IMR-90 (cell line): ENCODE measurements around the gene TPP1. TPM values are rescaled to one million over a fixed set of nuclear protein-coding genes. Genes with fewer than 3 reads are reported as not detected.

ENCODE experiments used
- ATAC-seq: fragments of 200-7000 bp; cut with Tn5 transposase; 2 replicates; pipeline ENCODE4 v1.9.1; 2020; ENCODE audit warnings: low read depth, mild to moderate bottlenecking, moderate library complexity
- BruUV-seq: library from RNA; stranded (reverse); fragments of 400-500 nt; replicated peaks from 2 replicates; lab custom pipeline; 2021; lab: Mats Ljungman, UMichigan
- CTCF ChIA-PET: fragments of 300-600 bp; formaldehyde crosslinking; extraction: SDS; loops from one replicate; lab custom pipeline; 2021; ENCODE audit warnings: antibody characterized with exemption; lab: Yijun Ruan, JAX
- POLR2A ChIA-PET: fragments of 300-600 bp; sonication (Branson Sonifier 250); formaldehyde crosslinking; loops from one replicate; lab custom pipeline; 2022; ENCODE audit warnings: antibody characterized with exemption; ENCODE audit not compliant: unreplicated experiment; lab: Charles Lee
- DNase-seq: peaks from one replicate; pipeline ENCODE4 v3.0.0; 2013
- H2AFZ ChIP-seq: replicated peaks from 2 replicates; pipeline ENCODE3; 2013; ENCODE audit warnings: low read length, mild to moderate bottlenecking; ENCODE audit not compliant: poor library complexity
- H2AK5ac ChIP-seq: 2 replicates; pipeline ENCODE4 v1.6.1; 2013; ENCODE audit warnings: low read depth, low read length, inconsistent platforms
- H2AK9ac ChIP-seq: replicated peaks from 2 replicates; pipeline ENCODE3; 2013; ENCODE audit warnings: mild to moderate bottlenecking, low read depth, low read length, moderate library complexity; ENCODE audit not compliant: poor library complexity
- H2BK120ac ChIP-seq: 2 replicates; pipeline ENCODE4 v1.6.1; 2013; ENCODE audit warnings: low read depth, low read length, inconsistent platforms
- H2BK15ac ChIP-seq: 3 replicates; pipeline ENCODE4 v1.6.1; 2013; ENCODE audit warnings: low read depth, low read length, inconsistent platforms
- H2BK20ac ChIP-seq: 2 replicates; pipeline ENCODE4 v1.6.1; 2013; ENCODE audit warnings: low read depth, mild to moderate bottlenecking, inconsistent platforms, low read length, moderate library complexity
- H2BK5ac ChIP-seq: 2 replicates; pipeline ENCODE4 v1.6.1; 2013; ENCODE audit warnings: mild to moderate bottlenecking, low read depth, low read length, inconsistent platforms; ENCODE audit not compliant: poor library complexity, severe bottlenecking
- H3K14ac ChIP-seq: replicated peaks from 2 replicates; pipeline ENCODE4 v1.6.1; 2013; ENCODE audit warnings: low read depth, low read length, inconsistent platforms
- H3K18ac ChIP-seq: 2 replicates; pipeline ENCODE4 v1.6.1; 2013; ENCODE audit warnings: low read depth, low read length, control low read depth
- H3K23ac ChIP-seq: 2 replicates; pipeline ENCODE4 v1.6.1; 2013; ENCODE audit warnings: low read depth, low read length, inconsistent platforms
- H3K27ac ChIP-seq: 2 replicates; pipeline ENCODE4 v1.5.1; 2013; ENCODE audit warnings: mild to moderate bottlenecking, control low read depth, low read length; ENCODE audit not compliant: insufficient read depth
- H3K27me3 ChIP-seq: 2 replicates; pipeline ENCODE4 v1.6.1; 2013; ENCODE audit warnings: low read length; ENCODE audit not compliant: control insufficient read depth, insufficient read depth
- H3K36me3 ChIP-seq: 2 replicates; pipeline ENCODE4 v1.6.1; 2013; ENCODE audit warnings: low read length, mixed read lengths; ENCODE audit not compliant: control insufficient read depth, insufficient read depth
- H3K4ac ChIP-seq: 2 replicates; pipeline ENCODE4 v1.6.1; 2013; ENCODE audit warnings: low read depth, low read length, inconsistent platforms
- H3K4me1 ChIP-seq: 2 replicates; pipeline ENCODE4 v1.6.1; 2013; ENCODE audit warnings: low read length, mixed read lengths; ENCODE audit not compliant: control insufficient read depth, insufficient read depth
- H3K4me2 ChIP-seq: 2 replicates; pipeline ENCODE4 v1.6.1; 2013; ENCODE audit warnings: low read depth, mild to moderate bottlenecking, control low read depth, low read length, moderate library complexity
- H3K4me3 ChIP-seq: 2 replicates; pipeline ENCODE4 v1.5.1; 2013; ENCODE audit warnings: low read depth, mild to moderate bottlenecking, control low read depth, low read length, moderate library complexity; ENCODE audit not compliant: insufficient read depth
- H3K56ac ChIP-seq: 2 replicates; pipeline ENCODE4 v1.6.1; 2013; ENCODE audit warnings: low read length, inconsistent platforms; ENCODE audit not compliant: insufficient read depth; ENCODE audit errors: extremely low read depth
- H3K79me1 ChIP-seq, 2 experiments: 2 replicates each; pipeline ENCODE4 v1.6.1; 2013; ENCODE audit warnings: low read length in 2 of 2, inconsistent platforms in 1 of 2, low read depth in 1 of 2
- H3K9ac ChIP-seq: 2 replicates; pipeline ENCODE4 v1.6.1; 2013; ENCODE audit warnings: low read depth, low read length, control low read depth
- H3K9me1 ChIP-seq: 2 replicates; pipeline ENCODE4 v1.6.1; 2013; ENCODE audit warnings: low read length, inconsistent platforms; ENCODE audit not compliant: insufficient read depth
- H3K9me3 ChIP-seq: 2 replicates; pipeline ENCODE4 v1.6.1; 2013; ENCODE audit warnings: low read length; ENCODE audit not compliant: control insufficient read depth, insufficient read depth
- H4K20me1 ChIP-seq: 2 replicates; pipeline ENCODE4 v1.6.1; 2013; ENCODE audit warnings: low read length, inconsistent platforms; ENCODE audit not compliant: insufficient read depth
- H4K5ac ChIP-seq: 2 replicates; pipeline ENCODE4 v1.6.1; 2013; ENCODE audit warnings: mild to moderate bottlenecking, low read depth, low read length, control low read depth
- H4K8ac ChIP-seq, 2 experiments: 2 replicates each; pipeline ENCODE4 v1.6.1; 2013; ENCODE audit warnings: low read depth in 2 of 2, low read length in 2 of 2, control low read depth in 1 of 2, inconsistent platforms in 1 of 2
- H4K91ac ChIP-seq: 2 replicates; pipeline ENCODE4 v1.6.1; 2013; ENCODE audit warnings: low read depth, low read length, inconsistent platforms; ENCODE audit not compliant: insufficient read depth
- CEBPB ChIP-seq: IDR thresholded peaks from 2 replicates; pipeline ENCODE4 v1.6.1; 2012; ENCODE audit warnings: low read depth, low read length, improper control_type of control experiment
- POLR2A ChIP-seq: IDR thresholded peaks from 2 replicates; pipeline ENCODE4 v1.6.1; 2012; ENCODE audit warnings: mild to moderate bottlenecking, low read depth, low read length
- RFX5 ChIP-seq: IDR thresholded peaks from 2 replicates; pipeline ENCODE4 v1.8.0; 2012; ENCODE audit warnings: low read depth, mild to moderate bottlenecking, low read length, moderate library complexity
- USF2 ChIP-seq: fragments of 150-350 bp; IDR thresholded peaks from 2 replicates; pipeline ENCODE4 v1.6.1; 2017; ENCODE audit warnings: mild to moderate bottlenecking, antibody characterized with exemption, low read length, low read depth
- WGBS, 2 experiments: methylation state at CpG; one replicate each; pipeline versions ENCODE4 v1.1.5 to v1.1.7; 2013; ENCODE audit warnings: missing lambda C conversion rate in 2 of 2; ENCODE audit not compliant: insufficient read length in 1 of 2; ENCODE audit errors: extremely low coverage in 2 of 2; 5-methylcytosine and 5-hydroxymethylcytosine counted together
- dilution Hi-C: fragments of 300-500 bp; cut with HindIII; formaldehyde crosslinking; loops from one replicate; pipeline ENCODE4 v1.14.3; 2018; ENCODE audit warnings: low sequenced_read_pairs; ENCODE audit not compliant: unreplicated experiment
- in situ Hi-C: fragments of 300-500 bp; cut with MboI; formaldehyde crosslinking; loops from 3 replicates; pipeline ENCODE4 v1.14.3; 2019; ENCODE audit warnings: low sequenced_read_pairs, inconsistent platforms, mixed read lengths
- intact Hi-C: fragments of 100-400 bp; cut with micrococcal nuclease; formaldehyde crosslinking; loops from 2 replicates; pipeline ENCODE4 v1.10.0; 2022
- polyA plus RNA-seq, 3 experiments: library from polyadenylated mRNA; depleted of rRNA; stranded (reverse); fragments of >200 nt; gene quantifications; 2 replicates each; pipeline ENCODE4 v1.2.3, GENCODE V29; 2012; ENCODE audit warnings: low replicate concordance in 1 of 3
- total RNA-seq: library from RNA; depleted of rRNA; stranded (reverse); fragments of >200 nt; gene quantifications from 2 replicates; pipeline ENCODE4 v1.2.3, GENCODE V29; 2012

TPP1 gene
- total and polyA plus RNA-seq, 2 of the 4 experiments (the other 2 are of a cell fraction) = 33.5 to 108 TPM

GRCh38 chr11:6648501-6648900 is 29.3 kb upstream of the TPP1 start:
- Histone ChIP-seq H4K91ac (no peak overlapping the region), H3K27ac (no peak overlapping the region), H3K9me1 (peaks cover 29% of the 10 kb centered on the region), H2BK15ac (no peak overlapping the region), H4K5ac (no peak overlapping the region), H3K18ac (no peak overlapping the region), H4K8ac (no peak overlapping the region), H2AK9ac (no peak overlapping the region), H3K79me1 (peaks cover 5 to 39% of the 10 kb centered on the region in 2 experiments; a peak in 3 of 4 replicates), H3K23ac (0 out of 2 replicates have a peak overlapping the region, but pooled peaks have one; percentile 26), H3K9ac (no peak overlapping the region), H3K4ac (no peak overlapping the region), H2BK5ac (no peak overlapping the region), H3K4me1 (peaks cover 16% of the 10 kb centered on the region), H3K4me3 (no peak overlapping the region), H2AFZ (no peak overlapping the region), H3K9me3 (no peaks in the 10 kb centered on the region), H3K4me2 (no peak overlapping the region), H3K27me3 (0 out of 2 replicates have a peak, but pooled peaks cover 4% of the 10 kb centered on the region), H2BK20ac (no peak overlapping the region), H2BK120ac (no peak overlapping the region), H3K36me3 (peaks cover 4% of the 10 kb centered on the region; the same call in 1 of the 2 replicates), H4K20me1 (peaks cover 7% of the 10 kb centered on the region; the same call in 1 of the 2 replicates), H3K56ac (no peak overlapping the region), H2AK5ac (no peak overlapping the region), H3K14ac (no peak overlapping the region)
- WGBS, 2 experiments = no CpG with 5 or more reads among the region's 1 CpG
- ChIA-PET POLR2A (no interaction called here), CTCF (interaction anchor here (1.1 kb wide), 1 partner anchor 35 kb away, joined by 4 read pairs; the partner anchor contains the start of gene MRPL17)
- no peak for ATAC-seq
- intact Hi-C loops (no loop called here), dilution Hi-C loops (no loop called here), in situ Hi-C loops (no loop called here)
- TF ChIP-seq RFX5 (no peak), POLR2A (no peak), USF2 (no peak), CEBPB (no peak)
- no peak for DNase-seq
- no TSS peak for BruUV-seq
